ENCODE data around the gene C19orf38.

DNA sequence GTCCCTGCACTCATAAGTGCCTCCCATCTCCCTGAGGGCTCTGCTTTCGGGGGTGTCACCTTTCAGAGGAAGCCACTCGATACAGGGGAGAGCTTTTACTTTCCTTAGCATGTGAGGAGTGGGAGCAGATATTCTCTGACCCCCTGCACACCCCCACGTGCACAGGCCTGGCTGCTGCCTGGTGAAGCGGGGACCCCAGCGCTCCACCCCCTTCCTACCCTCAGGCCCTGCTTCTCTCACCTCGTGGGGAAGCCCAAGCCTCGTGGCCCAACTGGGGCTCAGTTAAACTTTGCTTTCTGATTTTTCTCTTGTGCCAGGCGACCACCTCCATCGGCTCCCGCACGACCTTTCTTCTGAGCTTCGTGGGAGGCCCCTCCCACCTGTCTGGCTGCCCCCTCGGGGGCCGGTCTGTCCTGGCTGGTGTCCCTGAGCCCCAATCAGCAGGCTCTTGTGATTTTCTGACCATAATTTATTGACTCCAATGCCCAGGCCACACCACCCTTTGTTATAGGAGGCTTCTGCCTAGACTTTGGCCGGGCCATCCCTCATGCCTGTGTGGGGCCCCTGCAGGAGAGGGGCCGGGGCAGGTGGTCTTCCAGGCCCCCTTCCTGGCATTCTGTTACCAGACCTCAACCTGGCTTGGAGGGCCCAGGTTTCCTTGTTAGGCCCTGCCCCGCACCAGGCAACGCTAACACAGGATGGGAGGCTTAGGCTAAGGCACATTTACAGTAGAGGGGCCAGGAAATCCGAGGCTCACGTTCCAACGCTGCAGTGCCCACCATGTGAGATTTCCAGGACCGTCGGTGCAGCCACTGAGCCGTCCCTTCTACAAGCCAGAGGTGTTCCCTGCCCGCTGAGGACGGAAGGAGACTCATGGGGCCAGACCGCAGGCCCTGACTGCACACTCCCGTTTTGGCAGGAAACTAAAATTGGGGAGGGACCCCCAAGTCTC is 16.0 kb upstream of the C19orf38 start:
- TF ChIP-seq, protein P1, sequence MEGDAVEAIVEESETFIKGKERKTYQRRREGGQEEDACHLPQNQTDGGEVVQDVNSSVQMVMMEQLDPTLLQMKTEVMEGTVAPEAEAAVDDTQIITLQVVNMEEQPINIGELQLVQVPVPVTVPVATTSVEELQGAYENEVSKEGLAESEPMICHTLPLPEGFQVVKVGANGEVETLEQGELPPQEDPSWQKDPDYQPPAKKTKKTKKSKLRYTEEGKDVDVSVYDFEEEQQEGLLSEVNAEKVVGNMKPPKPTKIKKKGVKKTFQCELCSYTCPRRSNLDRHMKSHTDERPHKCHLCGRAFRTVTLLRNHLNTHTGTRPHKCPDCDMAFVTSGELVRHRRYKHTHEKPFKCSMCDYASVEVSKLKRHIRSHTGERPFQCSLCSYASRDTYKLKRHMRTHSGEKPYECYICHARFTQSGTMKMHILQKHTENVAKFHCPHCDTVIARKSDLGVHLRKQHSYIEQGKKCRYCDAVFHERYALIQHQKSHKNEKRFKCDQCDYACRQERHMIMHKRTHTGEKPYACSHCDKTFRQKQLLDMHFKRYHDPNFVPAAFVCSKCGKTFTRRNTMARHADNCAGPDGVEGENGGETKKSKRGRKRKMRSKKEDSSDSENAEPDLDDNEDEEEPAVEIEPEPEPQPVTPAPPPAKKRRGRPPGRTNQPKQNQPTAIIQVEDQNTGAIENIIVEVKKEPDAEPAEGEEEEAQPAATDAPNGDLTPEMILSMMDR (IDR thresholded peaks at IDR 0.05; ENCODE audit: poor library complexity, severe bottlenecking), result no peak
- TF ChIP-seq POLR2AphosphoS5 (IDR thresholded peaks at IDR 0.05), result no peak
- no peak for TF ChIP-seq TAF1 (IDR thresholded peaks at IDR 0.05; ENCODE audit: low read depth)
- no peak for TF ChIP-seq EP300 (conservative IDR thresholded peaks at IDR 0.05; ENCODE audit: poor library complexity, severe bottlenecking)
- no peak for TF ChIP-seq EZH2 (IDR thresholded peaks at IDR 0.05; ENCODE audit: borderline replicate concordance, insufficient read depth, low read length, poor library complexity, severe bottlenecking)
- TF ChIP-seq, protein P2, sequence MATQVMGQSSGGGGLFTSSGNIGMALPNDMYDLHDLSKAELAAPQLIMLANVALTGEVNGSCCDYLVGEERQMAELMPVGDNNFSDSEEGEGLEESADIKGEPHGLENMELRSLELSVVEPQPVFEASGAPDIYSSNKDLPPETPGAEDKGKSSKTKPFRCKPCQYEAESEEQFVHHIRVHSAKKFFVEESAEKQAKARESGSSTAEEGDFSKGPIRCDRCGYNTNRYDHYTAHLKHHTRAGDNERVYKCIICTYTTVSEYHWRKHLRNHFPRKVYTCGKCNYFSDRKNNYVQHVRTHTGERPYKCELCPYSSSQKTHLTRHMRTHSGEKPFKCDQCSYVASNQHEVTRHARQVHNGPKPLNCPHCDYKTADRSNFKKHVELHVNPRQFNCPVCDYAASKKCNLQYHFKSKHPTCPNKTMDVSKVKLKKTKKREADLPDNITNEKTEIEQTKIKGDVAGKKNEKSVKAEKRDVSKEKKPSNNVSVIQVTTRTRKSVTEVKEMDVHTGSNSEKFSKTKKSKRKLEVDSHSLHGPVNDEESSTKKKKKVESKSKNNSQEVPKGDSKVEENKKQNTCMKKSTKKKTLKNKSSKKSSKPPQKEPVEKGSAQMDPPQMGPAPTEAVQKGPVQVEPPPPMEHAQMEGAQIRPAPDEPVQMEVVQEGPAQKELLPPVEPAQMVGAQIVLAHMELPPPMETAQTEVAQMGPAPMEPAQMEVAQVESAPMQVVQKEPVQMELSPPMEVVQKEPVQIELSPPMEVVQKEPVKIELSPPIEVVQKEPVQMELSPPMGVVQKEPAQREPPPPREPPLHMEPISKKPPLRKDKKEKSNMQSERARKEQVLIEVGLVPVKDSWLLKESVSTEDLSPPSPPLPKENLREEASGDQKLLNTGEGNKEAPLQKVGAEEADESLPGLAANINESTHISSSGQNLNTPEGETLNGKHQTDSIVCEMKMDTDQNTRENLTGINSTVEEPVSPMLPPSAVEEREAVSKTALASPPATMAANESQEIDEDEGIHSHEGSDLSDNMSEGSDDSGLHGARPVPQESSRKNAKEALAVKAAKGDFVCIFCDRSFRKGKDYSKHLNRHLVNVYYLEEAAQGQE (IDR thresholded peaks at IDR 0.05; ENCODE audit: borderline replicate concordance), result no peak

Measured in neural cell (in vitro differentiated cells).